HEK293 (cell line): ENCODE measurements around the gene IFT172.

ENCODE experiments used
- EGR2 ChIP-seq: fragments of 450-650 bp; formaldehyde crosslinking; IDR thresholded peaks from 2 replicates; pipeline ENCODE4 v1.5.1; 2016; ENCODE audit warnings: low read depth, missing biosample characterization, missing genetic modification characterization
- GFI1B ChIP-seq: fragments of 450-650 bp; formaldehyde crosslinking; IDR thresholded peaks from 2 replicates; pipeline ENCODE4 v1.5.1; 2016; ENCODE audit warnings: missing biosample characterization, missing genetic modification characterization
- GLI2 ChIP-seq: fragments of 450-650 bp; formaldehyde crosslinking; IDR thresholded peaks from 2 replicates; pipeline ENCODE4; 2017; ENCODE audit warnings: missing biosample characterization, missing genetic modification characterization, low read depth, borderline replicate concordance
- GLIS1 ChIP-seq: fragments of 450-650 bp; formaldehyde crosslinking; IDR thresholded peaks from 2 replicates; pipeline ENCODE4 v1.5.1; 2016; ENCODE audit warnings: missing biosample characterization, missing genetic modification characterization
- HOXC10 ChIP-seq: sonication (generic); formaldehyde crosslinking; IDR thresholded peaks from 2 replicates; pipeline ENCODE4 v1.8.1; 2023; ENCODE audit warnings: mild to moderate bottlenecking, missing genetic modification reagents
- INSM2 ChIP-seq: fragments of 450-650 bp; formaldehyde crosslinking; IDR thresholded peaks from 2 replicates; pipeline ENCODE4 v1.5.1; 2016; ENCODE audit warnings: missing biosample characterization, missing genetic modification characterization
- KLF10 ChIP-seq: fragments of 450-650 bp; IDR thresholded peaks from 2 replicates; pipeline ENCODE4 v1.5.1; 2018; ENCODE audit warnings: missing biosample characterization, mild to moderate bottlenecking, missing genetic modification characterization
- KLF9 ChIP-seq: fragments of 450-650 bp; formaldehyde crosslinking; IDR thresholded peaks from 2 replicates; pipeline ENCODE4 v1.5.1; 2016; ENCODE audit warnings: missing biosample characterization, missing genetic modification characterization, low read depth
- MZF1 ChIP-seq: fragments of 450-650 bp; formaldehyde crosslinking; IDR thresholded peaks from 2 replicates; pipeline ENCODE4 v1.5.1; 2017; ENCODE audit warnings: missing biosample characterization, missing genetic modification characterization, borderline replicate concordance
- OSR2 ChIP-seq: fragments of 450-650 bp; formaldehyde crosslinking; IDR thresholded peaks from 2 replicates; pipeline ENCODE4 v1.5.1; 2016; ENCODE audit warnings: missing biosample characterization, missing genetic modification characterization
- RBAK ChIP-seq: fragments of 450-650 bp; formaldehyde crosslinking; IDR thresholded peaks from 2 replicates; pipeline ENCODE4 v1.5.1; 2016; ENCODE audit warnings: missing biosample characterization, missing genetic modification characterization
- SCRT2 ChIP-seq: fragments of 450-650 bp; formaldehyde crosslinking; IDR thresholded peaks from 2 replicates; pipeline ENCODE4 v1.5.1; 2016; ENCODE audit warnings: missing biosample characterization, missing genetic modification characterization
- YY1 ChIP-seq: fragments of 450-650 bp; formaldehyde crosslinking; IDR thresholded peaks from 2 replicates; pipeline ENCODE4 v1.5.1; 2018; ENCODE audit warnings: missing biosample characterization, missing genetic modification characterization
- YY2 ChIP-seq: fragments of 450-650 bp; formaldehyde crosslinking; IDR thresholded peaks from 2 replicates; pipeline ENCODE4 v1.5.1; 2016; ENCODE audit warnings: missing biosample characterization, missing genetic modification characterization
- ZEB2 ChIP-seq: fragments of 450-650 bp; formaldehyde crosslinking; IDR thresholded peaks from 2 replicates; pipeline ENCODE4 v1.5.1; 2016; ENCODE audit warnings: missing biosample characterization, missing genetic modification characterization
- ZFP69B ChIP-seq: fragments of 450-650 bp; formaldehyde crosslinking; IDR thresholded peaks from 2 replicates; pipeline ENCODE4 v1.5.1; 2016; ENCODE audit warnings: missing biosample characterization, missing genetic modification characterization
- ZIC2 ChIP-seq: fragments of 450-650 bp; formaldehyde crosslinking; IDR thresholded peaks from 2 replicates; pipeline ENCODE4 v1.5.1; 2016; ENCODE audit warnings: missing biosample characterization, missing genetic modification characterization
- ZNF140 ChIP-seq: fragments of 450-650 bp; formaldehyde crosslinking; IDR thresholded peaks from 2 replicates; pipeline ENCODE4 v1.5.1; 2016; ENCODE audit warnings: missing biosample characterization, missing genetic modification characterization
- ZNF155 ChIP-seq: fragments of 450-650 bp; formaldehyde crosslinking; IDR thresholded peaks from 2 replicates; pipeline ENCODE4 v1.5.1; 2016; ENCODE audit warnings: missing biosample characterization, missing genetic modification characterization
- ZNF174 ChIP-seq: fragments of 450-650 bp; formaldehyde crosslinking; IDR thresholded peaks from 2 replicates; pipeline ENCODE4 v1.5.0; 2017; ENCODE audit warnings: missing biosample characterization, mild to moderate bottlenecking, missing genetic modification characterization
- ZNF391 ChIP-seq: fragments of 450-650 bp; formaldehyde crosslinking; IDR thresholded peaks from 2 replicates; pipeline ENCODE4 v1.5.1; 2016; ENCODE audit warnings: low read depth, missing biosample characterization, missing genetic modification characterization, borderline replicate concordance
- ZNF530 ChIP-seq: fragments of 450-650 bp; formaldehyde crosslinking; IDR thresholded peaks from 2 replicates; pipeline ENCODE4 v1.5.1; 2016; ENCODE audit warnings: low read depth, missing biosample characterization, missing genetic modification characterization
- ZNF544 ChIP-seq: fragments of 450-650 bp; formaldehyde crosslinking; IDR thresholded peaks from 2 replicates; pipeline ENCODE4 v1.5.0; 2017; ENCODE audit warnings: missing biosample characterization, missing genetic modification characterization
- ZNF623 ChIP-seq: fragments of 450-650 bp; formaldehyde crosslinking; IDR thresholded peaks from 2 replicates; pipeline ENCODE4 v1.5.1; 2016; ENCODE audit warnings: missing biosample characterization, missing genetic modification characterization
- ZNF692 ChIP-seq: fragments of 450-650 bp; formaldehyde crosslinking; IDR thresholded peaks from 2 replicates; pipeline ENCODE4 v1.5.1; 2016; ENCODE audit warnings: missing biosample characterization, missing genetic modification characterization
- ZNF830 ChIP-seq: fragments of 450-650 bp; IDR thresholded peaks from 2 replicates; pipeline ENCODE4 v1.5.0; 2018; ENCODE audit warnings: missing biosample characterization, missing genetic modification characterization, low read depth, mild to moderate bottlenecking, moderate library complexity
- ZSCAN30 ChIP-seq: fragments of 450-650 bp; IDR thresholded peaks from 2 replicates; pipeline ENCODE4 v1.5.1; 2018; ENCODE audit warnings: missing biosample characterization, mild to moderate bottlenecking, missing genetic modification characterization, moderate library complexity
- TF ChIP-seq, protein P1 (sequence below): fragments of 450-650 bp; formaldehyde crosslinking; conservative IDR thresholded peaks from 2 replicates; pipeline ENCODE4 v1.5.1; 2016; ENCODE audit warnings: low read depth, missing biosample characterization, missing genetic modification characterization
- TF ChIP-seq, protein P2 (sequence below): fragments of 450-650 bp; formaldehyde crosslinking; IDR thresholded peaks from 2 replicates; pipeline ENCODE4 v1.5.1; 2016; ENCODE audit warnings: missing biosample characterization, missing genetic modification characterization
- TF ChIP-seq, protein P3 (sequence below): fragments of 450-650 bp; formaldehyde crosslinking; IDR thresholded peaks from 2 replicates; pipeline ENCODE4 v1.5.1; 2016; ENCODE audit warnings: missing biosample characterization, missing genetic modification characterization

Gene IFT172

GRCh38 chr2:27428978-27429541 lies 60.5 kb downstream of the IFT172 start (continued):
- TF ChIP-seq, protein P1, sequence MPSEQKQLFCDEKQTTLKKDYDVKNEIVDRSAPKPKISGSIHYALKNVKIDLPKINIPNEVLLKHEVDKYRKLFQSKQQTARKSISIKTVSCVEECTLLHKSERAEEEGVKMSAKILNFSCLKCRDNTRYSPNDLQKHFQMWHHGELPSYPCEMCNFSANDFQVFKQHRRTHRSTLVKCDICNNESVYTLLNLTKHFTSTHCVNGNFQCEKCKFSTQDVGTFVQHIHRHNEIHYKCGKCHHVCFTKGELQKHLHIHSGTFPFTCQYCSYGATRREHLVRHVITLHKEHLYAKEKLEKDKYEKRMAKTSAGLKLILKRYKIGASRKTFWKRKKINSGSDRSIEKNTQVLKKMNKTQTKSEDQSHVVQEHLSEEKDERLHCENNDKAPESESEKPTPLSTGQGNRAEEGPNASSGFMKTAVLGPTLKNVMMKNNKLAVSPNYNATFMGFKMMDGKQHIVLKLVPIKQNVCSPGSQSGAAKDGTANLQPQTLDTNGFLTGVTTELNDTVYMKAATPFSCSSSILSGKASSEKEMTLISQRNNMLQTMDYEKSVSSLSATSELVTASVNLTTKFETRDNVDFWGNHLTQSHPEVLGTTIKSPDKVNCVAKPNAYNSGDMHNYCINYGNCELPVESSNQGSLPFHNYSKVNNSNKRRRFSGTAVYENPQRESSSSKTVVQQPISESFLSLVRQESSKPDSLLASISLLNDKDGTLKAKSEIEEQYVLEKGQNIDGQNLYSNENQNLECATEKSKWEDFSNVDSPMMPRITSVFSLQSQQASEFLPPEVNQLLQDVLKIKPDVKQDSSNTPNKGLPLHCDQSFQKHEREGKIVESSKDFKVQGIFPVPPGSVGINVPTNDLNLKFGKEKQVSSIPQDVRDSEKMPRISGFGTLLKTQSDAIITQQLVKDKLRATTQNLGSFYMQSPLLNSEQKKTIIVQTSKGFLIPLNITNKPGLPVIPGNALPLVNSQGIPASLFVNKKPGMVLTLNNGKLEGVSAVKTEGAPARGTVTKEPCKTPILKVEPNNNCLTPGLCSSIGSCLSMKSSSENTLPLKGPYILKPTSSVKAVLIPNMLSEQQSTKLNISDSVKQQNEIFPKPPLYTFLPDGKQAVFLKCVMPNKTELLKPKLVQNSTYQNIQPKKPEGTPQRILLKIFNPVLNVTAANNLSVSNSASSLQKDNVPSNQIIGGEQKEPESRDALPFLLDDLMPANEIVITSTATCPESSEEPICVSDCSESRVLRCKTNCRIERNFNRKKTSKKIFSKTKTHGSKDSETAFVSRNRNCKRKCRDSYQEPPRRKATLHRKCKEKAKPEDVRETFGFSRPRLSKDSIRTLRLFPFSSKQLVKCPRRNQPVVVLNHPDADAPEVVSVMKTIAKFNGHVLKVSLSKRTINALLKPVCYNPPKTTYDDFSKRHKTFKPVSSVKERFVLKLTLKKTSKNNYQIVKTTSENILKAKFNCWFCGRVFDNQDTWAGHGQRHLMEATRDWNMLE (tag by site-specific recombination): no peak
- no peak for TF ChIP-seq GFI1B (tag by site-specific recombination)
- TF ChIP-seq, protein P2, sequence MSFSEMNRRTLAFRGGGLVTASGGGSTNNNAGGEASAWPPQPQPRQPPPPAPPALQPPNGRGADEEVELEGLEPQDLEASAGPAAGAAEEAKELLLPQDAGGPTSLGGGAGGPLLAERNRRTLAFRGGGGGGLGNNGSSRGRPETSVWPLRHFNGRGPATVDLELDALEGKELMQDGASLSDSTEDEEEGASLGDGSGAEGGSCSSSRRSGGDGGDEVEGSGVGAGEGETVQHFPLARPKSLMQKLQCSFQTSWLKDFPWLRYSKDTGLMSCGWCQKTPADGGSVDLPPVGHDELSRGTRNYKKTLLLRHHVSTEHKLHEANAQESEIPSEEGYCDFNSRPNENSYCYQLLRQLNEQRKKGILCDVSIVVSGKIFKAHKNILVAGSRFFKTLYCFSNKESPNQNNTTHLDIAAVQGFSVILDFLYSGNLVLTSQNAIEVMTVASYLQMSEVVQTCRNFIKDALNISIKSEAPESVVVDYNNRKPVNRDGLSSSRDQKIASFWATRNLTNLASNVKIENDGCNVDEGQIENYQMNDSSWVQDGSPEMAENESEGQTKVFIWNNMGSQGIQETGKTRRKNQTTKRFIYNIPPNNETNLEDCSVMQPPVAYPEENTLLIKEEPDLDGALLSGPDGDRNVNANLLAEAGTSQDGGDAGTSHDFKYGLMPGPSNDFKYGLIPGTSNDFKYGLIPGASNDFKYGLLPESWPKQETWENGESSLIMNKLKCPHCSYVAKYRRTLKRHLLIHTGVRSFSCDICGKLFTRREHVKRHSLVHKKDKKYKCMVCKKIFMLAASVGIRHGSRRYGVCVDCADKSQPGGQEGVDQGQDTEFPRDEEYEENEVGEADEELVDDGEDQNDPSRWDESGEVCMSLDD: no peak
- no peak for TF ChIP-seq MZF1 (tag by site-specific recombination)
- no peak for TF ChIP-seq ZNF623 (tag by site-specific recombination)
- TF ChIP-seq ZNF391 (tag by site-specific recombination): no peak
- TF ChIP-seq ZNF544: no peak
- TF ChIP-seq INSM2 (tag by site-specific recombination): no peak
- no peak for TF ChIP-seq ZNF530 (tag by site-specific recombination)
- TF ChIP-seq RBAK: no peak
- no peak for TF ChIP-seq EGR2 (tag by site-specific recombination)
- no peak for TF ChIP-seq ZNF174 (tag by site-specific recombination)
- TF ChIP-seq KLF10 (tag by site-specific recombination): 0 out of 2 replicates have a peak, but pooled peaks have one; percentile 6
- TF ChIP-seq, protein P3, sequence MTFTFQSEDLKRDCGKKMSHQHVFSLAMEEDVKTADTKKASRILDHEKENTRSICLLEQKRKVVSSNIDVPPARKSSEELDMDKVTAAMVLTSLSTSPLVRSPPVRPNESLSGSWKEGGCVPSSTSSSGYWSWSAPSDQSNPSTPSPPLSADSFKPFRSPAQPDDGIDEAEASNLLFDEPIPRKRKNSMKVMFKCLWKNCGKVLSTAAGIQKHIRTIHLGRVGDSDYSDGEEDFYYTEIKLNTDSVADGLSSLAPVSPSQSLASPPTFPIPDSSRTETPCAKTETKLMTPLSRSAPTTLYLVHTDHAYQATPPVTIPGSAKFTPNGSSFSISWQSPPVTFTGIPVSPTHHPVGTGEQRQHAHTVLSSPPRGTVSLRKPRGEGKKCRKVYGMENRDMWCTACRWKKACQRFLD (tag by site-specific recombination): no peak
- TF ChIP-seq OSR2 (tag by site-specific recombination): no peak
- no peak for TF ChIP-seq ZNF155 (tag by site-specific recombination)
- no peak for TF ChIP-seq YY2
- TF ChIP-seq HOXC10 (CRISPR knock-in tag): no peak
- no peak; the same call in 1 of the 2 replicates for TF ChIP-seq ZIC2 (tag by site-specific recombination)
- TF ChIP-seq YY1 (tag by site-specific recombination): no peak
- TF ChIP-seq SCRT2 (tag by site-specific recombination): peak; percentile 97
- no peak for TF ChIP-seq GLI2
- no peak for TF ChIP-seq KLF9 (tag by site-specific recombination)
- TF ChIP-seq ZNF830: no peak
- TF ChIP-seq ZSCAN30 (tag by site-specific recombination): peak; percentile 40
- TF ChIP-seq ZNF692 (tag by site-specific recombination): 0 out of 2 replicates have a peak, but pooled peaks have one; percentile 8
- TF ChIP-seq GLIS1 (tag by site-specific recombination): 0 out of 2 replicates have a peak, but pooled peaks have one; percentile 11
- TF ChIP-seq ZNF140: no peak
- no peak for TF ChIP-seq ZEB2 (tag by site-specific recombination)
- TF ChIP-seq ZFP69B (tag by site-specific recombination): 0 out of 2 replicates have a peak, but pooled peaks have one; percentile 3
